NOMO-1 treated with DMSO at 0.1 percent for 48 hours (cell line): ENCODE measurements around the gene CFAP54.
"Not testable (repeated sequence)": the region's sequence is repeated elsewhere in the genome, so short reads cannot be mapped to it uniquely, and the experiment has no call there.

Source experiments
- DNase-seq: peaks from one replicate; lab custom pipeline; 2025; ENCODE audit not compliant: unreplicated experiment; lab: John Stamatoyannopoulos, UW

The CFAP54 gene

DNA sequence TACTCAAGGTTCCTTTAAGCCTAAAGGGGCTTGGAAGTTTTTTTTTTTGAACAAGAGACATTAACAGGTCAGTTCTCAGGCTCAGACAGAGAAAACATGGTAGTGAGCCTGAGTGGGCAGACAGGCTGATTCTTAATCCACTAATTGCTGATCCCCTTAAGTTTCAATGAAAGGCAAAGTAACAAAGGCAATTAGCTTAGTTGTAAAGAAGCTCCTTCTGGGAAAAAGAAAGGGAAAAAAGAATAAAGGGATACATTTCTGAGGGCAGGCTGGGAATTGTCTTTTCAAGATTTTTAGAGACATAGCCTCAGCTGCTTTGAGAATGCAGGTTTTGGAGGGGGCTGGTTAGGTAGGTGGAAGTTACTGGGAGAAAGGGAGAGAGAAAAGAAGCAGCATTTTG, 133.8 kb downstream of the CFAP54 start:
- no peak for DNase-seq

DNA sequence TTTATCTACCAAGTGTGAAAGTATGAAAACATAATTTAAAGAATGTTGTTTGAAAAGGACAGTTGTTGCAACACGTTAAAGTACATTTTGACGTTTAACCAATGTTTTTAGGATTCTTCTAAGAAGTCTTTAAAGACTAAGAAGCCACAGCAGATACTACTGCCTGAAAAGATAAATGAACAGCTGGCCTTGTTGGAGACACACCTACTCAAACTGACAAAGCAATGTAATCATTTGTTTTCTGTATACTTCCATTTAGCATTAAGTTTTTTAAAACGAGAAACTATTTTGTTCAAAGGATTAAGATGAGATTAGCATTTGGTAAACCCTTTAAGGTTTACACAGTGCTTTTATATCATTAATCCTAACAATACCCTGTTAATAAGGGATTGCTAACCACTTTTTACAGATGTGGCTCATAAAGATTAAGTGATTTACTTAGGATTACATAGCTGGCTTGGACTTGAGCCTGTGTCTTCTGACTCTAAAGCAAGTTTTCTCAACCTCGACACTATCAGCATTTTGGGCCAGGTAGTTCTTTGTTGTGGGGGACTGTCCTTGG, 134.4 kb downstream of the CFAP54 start:
- no peak for DNase-seq

DNA sequence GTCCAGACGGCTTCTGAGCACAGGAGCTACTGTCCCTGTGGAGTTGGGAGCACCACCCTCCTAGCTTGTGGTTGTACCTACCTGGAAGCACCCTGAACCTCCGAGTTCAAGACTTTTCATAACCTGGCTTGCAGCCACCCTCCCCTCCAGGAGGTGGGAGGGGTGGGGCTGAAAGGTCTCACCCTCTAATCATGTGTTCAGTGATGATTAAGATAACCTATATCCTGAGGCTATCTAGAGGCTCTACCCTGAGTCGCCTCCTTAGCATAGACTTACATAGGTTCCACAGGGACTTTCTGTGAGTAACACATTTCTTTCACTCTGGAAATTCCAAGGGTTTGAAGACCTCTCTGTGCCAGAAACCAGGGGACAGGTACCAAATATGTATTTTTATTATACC, 146.5 kb downstream of the CFAP54 start:
- no peak for DNase-seq

DNA sequence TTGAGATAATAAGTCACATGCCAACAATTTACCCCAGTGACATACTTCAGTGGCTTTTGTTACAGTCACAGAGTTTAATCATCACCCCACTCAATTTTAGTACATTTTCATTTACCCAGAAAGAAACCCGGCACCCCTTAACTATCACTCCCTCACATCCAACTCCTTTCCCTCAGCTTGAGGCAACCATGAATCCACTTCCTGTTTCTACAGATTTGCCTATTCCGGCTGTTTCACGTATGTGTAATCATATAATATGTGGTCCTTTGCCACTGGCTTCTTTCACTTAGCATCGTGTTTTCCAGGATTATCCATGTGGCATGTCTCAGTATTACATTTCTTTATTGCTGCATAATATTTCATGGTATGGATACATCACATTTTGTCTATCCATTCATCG, 147.5 kb downstream of the CFAP54 start:
- no peak for DNase-seq

DNA sequence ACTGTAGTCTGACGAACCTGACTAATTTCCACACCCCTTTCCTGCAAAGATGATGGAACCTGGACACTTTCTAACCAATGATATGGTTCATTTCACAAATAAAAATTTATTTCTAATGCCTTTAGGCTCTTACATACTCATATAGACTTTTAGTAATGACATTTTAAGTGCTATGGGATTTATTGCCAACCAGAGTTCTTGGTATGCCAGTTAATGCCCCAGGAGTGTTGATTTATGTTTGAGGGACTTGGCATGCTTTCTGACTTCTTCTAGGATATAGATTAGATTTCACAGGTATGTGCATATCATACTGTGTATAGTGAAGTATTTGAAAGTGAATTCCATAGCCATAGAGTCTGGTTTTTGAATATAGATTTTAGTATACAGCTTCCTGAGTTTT, 159.5 kb downstream of the CFAP54 start:
- DNase-seq, result no peak

DNA sequence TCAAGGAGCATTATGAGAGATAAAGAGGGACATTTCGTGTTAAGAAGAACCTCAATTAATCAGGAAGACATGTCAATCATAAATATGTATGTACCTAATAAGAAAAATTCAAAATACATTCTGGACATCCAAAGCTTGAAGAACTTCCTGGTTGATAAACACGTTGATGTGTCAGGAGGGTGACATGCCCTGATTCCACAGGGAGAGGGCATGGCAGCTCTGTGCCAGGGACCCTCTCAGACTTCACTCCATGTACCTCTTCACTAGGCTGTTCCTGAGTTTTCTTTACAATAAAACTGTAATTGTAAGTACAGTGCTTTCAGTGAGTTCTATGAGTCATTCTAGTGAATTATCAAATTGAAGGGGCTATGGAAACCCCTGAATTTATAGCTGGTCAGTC, 163.5 kb downstream of the CFAP54 start:
- no peak for DNase-seq

DNA sequence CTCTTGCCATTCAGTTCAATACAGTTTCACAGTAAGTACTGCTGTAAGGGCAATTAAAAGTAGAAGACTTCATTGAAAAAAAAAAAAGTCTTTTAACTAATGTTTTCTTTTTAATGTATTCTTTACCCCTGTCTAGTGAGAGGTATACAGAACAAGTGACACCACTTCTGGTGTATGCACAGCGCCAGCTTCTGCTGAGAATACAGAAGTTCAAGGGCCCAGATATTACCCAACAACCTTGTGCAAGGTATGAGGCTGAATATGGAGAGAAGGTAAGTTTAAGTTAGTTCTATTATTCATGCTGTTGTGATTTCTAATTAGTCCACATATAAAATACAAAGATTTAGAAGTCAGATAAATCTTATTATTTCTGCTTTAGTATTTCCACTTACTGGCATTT, 168.7 kb downstream of the CFAP54 start:
- no peak for DNase-seq

DNA sequence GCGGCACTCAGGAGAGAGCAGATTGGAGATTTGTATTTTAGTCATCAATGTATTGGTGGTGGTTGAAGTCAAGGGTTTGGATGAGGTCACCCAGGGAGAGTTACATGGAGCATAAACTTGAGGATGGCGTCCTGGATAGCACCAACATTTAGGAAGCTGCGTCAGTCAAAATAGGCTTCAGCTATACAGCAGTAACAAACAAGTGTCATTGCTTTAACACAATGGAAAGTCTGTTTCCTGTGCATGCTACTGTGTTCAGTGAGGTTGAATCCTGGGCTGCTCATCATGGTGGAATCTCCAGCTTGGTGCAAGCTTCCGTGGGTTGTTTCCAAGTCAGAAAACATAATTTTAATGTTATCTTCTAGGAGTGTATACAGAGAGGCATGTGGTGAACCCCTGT, 180.4 kb downstream of the CFAP54 start:
- DNase-seq, result no peak

DNA sequence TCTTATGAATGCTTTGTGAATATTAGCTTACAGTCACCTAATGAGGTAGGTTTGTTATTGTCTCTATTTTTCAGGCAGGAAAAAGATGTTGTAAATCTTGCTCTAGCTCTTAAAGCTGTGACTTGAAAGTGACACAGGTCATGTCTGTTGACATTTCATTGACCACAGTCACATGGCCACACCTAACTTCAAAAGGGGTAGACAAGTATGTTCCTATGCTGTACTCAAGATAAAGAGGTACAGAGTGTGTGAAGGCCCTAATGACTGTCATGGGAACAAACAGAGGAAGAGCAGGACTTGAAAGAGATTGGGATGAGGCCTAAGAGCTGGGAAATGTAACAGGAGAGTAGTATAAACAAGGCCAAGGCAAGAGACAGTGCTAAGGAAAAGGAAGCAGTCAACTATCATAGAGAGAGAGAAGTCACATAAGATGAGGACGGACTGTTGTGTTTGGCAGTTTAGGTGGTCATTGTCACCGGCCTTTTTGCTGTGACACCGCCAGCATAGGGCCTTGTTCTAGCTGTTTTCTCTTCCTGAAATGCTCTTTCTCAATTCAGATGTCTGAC, 181.0 kb downstream of the CFAP54 start:
- DNase-seq, result no peak

DNA sequence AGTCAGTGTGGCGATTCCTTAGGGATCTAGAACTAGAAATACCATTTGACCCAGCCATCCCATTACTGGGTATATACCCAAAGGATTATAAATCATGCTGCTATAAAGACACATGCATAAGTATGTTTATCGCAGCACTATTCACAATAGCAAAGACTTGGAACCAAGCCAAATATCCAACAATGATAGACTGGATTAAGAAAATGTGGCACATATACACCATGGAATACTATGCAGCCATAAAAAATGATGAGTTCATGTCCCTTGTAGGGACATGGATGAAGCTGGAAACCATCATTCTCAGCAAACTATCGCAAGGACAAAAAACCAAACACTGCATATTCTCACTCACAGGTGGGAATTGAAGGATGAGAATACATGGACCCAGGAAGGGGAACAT, 186.1 kb downstream of the CFAP54 start:
- DNase-seq, result not testable (repeated sequence)

DNA sequence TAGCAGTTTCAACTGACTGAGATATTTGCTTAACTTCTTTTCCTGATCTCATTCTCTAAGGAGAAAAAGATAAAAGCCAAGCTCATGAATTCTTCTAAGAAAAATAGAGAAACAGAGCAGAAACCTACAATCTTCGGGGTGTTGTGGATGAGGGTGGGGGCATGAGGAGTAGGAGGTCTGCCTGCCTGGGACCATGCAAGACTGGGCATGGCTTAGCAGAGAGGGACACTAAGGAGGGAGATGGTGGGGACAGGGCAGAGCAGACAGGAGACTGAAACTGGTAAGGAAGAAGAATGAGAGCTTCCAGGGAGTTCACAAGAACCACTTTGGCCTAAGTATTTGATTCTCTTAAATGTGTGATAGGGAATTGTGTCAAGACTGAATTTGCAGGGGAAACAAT, 188.0 kb downstream of the CFAP54 start:
- DNase-seq, result no peak

DNA sequence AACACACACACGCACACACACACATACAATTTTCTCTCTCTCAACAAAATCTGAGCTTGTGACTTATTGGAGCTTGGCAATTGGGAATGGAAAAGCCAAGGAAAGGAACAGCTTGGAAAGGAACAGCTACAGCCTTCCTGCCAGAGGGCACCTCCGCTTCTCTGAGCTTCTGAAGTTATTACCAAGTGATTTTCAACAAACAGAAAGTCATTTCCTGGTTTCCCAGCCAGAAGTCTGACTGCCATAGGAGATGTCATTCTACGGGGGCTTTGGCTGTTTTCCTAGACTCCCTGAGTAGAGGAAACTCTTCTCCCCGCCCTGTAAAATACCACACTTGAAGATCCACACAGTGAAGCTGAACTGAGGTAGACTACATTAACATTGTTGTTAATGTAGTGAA, 198.3 kb downstream of the CFAP54 start:
- DNase-seq, result no peak

DNA sequence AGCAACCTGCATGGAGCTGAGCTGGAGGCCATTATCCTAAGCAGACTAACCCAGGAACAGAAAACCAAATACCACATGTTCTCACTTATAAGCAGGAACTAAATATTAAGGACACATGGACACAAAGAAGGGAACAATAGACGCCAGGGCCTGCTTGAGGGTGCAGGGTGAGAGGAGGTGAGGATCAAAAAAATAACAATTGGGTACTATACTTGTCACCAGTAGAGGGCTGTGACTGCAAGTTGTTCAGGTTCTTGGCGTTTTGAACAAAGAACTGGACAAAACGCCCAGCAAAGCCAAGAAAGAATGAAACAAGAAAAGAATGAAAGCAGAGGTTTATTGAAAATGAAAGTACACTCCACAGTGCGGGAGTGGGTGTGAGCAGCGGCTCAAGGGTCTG, 209.1 kb downstream of the CFAP54 start:
- DNase-seq, result no peak

DNA sequence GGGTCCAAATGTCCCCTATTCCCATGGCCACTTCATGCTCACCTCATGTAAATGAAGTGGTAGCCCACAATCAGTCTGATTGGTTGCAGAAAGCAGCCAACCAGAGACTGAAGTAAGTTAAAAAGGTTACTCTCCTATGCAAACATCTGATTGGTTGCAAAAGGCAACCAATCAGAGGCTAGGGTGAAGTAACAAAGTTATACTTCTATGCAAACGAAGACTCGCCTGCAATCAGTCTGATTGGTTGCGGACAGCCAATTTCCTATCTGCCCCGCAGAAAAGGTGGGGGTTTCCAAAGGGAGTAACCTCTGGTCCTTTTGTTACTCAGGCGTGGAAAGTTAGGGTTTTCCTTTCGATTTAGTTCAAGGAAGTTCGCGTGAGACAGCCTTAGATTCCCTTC, 209.6 kb downstream of the CFAP54 start:
- no peak for DNase-seq

DNA sequence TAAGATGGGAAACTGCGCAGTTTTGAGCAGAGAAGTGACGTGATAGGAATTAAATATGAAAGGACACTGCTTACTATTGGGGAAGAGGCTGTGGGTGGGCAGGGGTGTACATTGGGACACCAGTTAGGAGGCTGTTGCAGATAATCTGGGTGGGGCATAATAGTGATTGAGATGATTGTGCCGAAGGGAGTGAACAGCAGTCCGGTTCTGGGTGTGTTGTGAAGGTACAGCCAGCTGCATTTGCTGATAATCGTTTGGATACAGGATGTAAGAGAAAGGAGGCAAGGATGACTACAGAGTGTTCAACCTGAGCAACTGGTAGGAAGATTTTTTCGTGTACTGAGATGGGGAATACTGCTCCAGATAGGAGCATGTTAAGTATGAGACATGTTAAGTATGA, 212.5 kb downstream of the CFAP54 start:
- no peak for DNase-seq

DNA sequence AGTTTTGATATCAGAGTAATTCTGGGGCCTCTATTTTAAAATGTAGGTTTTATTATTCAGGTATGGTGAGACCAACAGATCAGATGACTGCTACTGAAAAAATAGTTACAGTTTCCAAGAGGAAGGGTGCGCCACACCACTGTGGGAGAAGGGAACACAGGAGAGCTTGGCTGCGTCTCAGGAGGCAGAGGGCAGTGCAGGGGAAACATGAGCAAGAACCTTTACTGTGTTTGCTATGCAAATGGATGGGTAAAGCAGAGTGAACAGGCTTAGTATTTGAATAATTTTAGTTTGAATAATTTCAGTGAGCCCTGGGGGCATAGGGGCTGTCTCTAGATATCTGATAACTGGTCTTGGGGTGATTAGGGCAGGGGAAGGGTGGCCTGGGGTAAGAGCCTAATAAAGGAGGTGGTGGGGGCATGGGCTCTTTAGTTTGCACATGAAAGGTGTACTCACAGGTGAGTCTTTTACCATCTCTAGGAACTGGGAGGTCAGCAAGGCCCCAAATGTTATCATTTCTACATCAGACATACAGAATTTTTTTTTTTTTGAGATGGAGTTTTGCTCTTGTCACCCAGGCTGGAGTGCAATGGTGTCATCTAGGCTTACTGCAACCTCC, 220.9 kb downstream of the CFAP54 start:
- DNase-seq, result no peak

DNA sequence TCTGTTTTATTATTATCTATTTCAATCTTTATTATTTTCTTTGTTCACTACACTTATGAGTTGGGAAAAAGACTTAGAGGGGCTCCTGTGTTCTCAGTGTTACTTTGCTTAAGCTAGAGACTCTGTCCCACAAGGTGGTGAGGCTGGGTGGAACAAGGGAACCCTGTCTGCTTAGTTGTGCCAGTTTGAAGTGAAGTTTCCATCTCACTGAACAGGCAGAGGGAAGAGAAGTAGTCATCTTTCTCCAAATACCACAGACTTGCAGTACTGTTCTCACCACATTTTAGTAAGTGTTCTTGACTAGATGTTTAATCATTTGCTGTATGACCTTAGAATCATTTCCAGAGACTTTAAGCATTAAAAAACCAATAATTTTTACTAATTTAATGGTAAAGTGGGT, 222.0 kb downstream of the CFAP54 start:
- no peak for DNase-seq

DNA sequence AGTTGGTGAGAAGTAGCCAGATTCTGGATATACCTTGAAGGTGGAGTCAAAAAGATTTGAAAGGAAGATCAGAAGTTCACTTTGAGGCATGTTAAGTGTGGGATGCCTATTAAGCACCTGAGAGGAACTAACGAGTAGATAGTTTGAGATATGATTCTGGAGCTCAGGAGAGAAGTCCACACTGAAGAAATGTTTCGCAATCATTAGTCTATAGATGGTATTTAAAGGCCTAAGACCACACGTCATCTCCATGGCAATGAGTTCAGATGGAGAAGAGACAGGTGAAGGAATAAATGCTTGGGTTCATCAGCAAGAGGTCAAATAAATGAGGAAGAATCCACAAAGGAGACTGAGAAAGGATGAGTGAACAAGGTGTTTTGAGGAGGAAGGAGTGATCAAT, 224.8 kb downstream of the CFAP54 start:
- DNase-seq, result no peak

DNA sequence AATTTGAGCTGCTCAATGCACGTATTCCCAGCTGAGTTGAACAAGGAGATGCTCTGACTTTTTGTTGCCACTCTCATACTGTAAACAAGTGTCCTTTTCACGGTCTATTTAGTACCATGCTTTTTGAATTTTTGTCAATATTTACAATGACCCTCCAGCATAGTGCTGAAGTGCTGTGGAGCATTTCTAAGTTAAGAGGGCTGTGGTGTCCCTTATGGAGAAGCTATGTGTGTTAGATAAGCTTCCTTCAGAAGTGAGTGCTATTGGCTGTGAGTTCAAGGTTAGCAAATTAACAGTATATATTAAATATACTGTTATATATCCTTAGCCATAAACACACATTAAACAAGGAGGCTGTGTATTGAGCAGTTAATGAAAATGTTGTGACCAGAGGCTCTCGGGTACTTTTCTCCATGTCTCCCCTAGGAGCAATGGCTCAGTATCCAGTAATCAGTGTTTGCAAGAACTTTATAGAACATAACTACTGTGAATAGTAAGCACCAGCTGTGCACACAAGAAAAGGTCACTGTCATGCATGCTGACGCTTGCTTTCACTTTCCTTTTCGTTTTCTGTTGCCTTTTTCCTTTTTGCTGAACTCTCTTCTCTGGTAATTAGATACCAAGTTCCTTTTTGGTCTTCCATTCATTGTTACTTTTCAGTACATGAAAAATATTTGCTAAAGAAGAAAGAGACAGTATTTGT, 230.4 kb downstream of the CFAP54 start:
- peak; percentile 57 for DNase-seq

DNA sequence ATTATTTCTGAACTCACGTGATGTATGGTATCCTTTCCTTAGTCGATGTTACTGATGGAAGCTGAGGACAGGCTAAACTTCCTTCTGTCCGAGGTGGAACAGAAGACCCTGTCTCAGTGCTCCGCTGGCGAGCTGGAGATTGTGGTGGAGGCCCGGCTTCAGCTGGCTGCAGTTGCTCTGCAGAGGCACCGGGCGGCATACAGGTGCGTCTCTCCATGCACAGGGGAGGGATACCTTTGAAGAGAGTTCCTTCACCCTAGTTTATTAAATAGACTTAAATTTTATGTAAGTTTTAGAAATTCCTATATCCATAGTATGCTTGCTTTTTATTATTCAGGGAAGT, 231.0 kb downstream of the CFAP54 start:
- peak; percentile 37 for DNase-seq

DNA sequence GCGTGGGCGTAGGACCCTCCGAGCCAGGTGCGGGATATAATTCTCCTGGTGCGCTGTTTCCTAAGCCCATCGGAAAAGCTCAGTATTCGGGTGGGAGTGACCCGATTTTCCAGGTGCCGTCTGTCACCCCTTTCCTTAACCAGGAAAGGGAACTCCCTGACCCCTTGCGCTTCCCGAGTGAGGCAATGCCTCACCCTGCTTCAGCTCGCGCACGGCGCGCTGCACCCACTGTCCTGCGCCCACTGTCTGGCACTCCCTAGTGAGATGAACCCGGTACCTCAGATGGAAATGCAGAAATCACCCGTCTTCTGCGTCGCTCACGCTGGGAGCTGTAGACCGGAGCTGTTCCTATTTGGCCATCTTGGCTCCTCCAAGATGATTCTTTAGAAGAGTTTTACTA, 240.1 kb downstream of the CFAP54 start:
- not testable (repeated sequence) for DNase-seq

DNA sequence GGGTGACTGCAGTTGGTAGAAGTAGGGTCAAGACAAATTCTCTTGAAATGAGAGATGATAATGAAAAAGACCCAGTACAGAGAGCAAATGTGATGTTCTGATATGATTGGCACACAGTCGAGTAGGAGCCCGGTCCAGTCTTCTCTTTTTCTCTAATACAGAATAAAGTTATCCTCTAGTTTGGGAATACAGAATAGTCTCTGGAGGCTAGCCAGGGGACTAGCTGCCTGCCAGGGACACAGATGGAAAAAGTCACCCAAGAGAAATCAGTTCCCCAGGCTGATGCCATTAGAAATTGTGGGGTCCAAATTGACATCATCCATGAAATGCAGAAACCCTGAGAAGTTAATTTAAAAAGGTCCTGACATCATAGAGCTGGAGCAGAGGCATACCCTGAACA, 240.5 kb downstream of the CFAP54 start:
- no peak for DNase-seq

DNA sequence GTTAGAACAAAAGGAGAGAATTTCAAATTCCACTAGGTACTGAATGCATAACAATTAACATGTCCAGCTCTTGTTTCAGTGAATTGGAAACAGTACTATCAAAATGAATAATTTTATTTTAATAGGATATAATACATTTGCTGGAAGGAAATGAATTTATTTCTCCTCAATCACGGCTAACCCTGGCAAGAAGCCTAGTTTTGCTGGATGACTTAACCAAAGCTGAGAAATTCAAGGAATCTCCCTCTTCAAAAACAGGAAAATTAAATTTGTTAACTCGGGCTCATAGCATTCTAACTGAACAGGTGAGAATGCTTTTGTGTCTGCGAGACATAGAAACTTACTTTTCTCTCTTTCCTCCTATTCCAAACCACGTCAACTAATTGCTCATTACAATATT, 254.2 kb downstream of the CFAP54 start:
- no peak for DNase-seq
